NCI-H748 (cell line): ENCODE results near the gene CDC14B.
"Not testable (repeated sequence)": the region's sequence is repeated elsewhere in the genome, so short reads cannot be mapped to it uniquely, and the experiment has no call there.

ENCODE experiments used
- DNase-seq: peaks from one replicate; lab custom pipeline; 2025; ENCODE audit not compliant: unreplicated experiment; lab: John Stamatoyannopoulos, UW

CDC14B gene

DNA sequence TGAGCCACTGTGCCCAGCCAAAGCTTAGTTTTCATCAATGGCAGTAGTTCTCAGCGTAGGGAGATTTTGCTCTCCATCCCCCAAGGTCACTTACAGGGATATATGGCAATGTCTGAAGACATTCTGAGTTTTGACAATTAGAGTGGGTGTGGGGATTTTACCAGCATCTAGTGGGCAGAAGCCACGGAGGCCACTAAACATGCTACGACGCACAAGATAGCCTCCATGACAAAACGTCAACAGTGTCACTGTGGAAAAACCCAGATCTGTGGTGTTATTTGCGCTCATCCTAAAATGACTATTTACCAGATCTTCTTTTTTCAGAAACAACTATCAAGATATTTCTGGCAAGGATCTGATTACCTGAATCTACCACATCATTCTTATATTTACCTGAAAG lies 68.2 kb downstream of the CDC14B start:
- DNase-seq, result no peak

GRCh38 chr9:96550659-96551058 lies 69.0 kb downstream of the CDC14B start:
- DNase-seq, result no peak

DNA sequence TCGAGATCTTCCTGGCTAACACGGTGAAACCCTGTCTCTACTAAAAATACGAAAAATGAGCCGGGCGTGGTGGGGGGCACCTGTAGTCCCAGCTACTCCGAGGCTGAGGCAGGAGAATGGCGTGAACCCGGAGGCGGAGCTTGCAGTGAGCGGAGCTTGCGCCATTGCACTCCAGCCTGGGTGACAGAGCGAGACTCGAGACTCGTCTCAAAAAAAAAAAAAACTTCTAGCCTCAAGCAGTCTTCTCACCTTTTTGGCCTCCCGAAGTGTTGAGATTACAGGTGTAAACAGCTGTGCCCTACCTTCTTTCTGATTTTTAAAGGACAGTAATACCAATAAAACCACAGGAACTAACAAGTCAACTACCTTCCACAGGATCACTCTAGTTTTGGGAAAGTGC lies 76.5 kb downstream of the CDC14B start:
- not testable (repeated sequence) for DNase-seq

DNA sequence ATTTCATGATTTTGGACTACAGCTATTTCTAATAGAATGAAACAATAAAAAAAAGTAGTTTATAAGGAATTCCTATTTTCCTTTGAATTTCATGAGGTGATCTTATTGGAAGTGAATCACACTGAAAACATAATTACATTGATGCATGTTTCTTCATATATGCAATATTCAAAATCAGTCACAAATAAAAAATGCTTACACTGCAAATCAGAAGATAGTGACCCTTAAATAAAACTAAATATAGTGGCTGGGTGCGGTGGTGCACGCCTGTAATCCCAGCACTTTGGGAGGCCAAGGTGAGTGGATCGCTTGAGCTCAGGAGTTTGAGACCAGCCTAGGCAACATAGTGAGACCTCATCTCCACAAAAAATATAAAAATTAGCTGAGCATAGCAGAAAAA lies 79.5 kb downstream of the CDC14B start:
- no peak for DNase-seq

DNA sequence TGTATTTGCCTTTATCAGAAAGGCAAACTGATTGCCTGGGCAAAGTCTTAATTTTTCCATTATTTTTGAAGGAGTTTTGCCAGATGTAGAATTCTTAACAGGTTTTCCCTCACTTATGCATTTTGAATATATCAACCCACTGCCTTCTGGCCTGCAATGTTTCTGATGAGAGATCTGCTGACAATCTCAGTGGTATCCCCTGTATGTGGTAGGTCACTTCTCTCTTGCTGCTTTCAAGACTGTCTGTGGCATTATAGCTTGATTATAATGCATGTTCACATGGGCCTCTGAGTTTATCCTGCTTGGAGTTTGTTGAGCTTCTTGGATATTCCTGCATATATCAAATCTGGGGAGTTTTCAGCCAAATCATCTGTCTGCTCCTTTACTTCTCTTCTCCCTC lies 87.5 kb downstream of the CDC14B start:
- DNase-seq, result no peak

- DNase-seq, result no peak
Measured at GRCh38 chr9:96524764-96525163, 94.9 kb downstream of the CDC14B start.

DNA sequence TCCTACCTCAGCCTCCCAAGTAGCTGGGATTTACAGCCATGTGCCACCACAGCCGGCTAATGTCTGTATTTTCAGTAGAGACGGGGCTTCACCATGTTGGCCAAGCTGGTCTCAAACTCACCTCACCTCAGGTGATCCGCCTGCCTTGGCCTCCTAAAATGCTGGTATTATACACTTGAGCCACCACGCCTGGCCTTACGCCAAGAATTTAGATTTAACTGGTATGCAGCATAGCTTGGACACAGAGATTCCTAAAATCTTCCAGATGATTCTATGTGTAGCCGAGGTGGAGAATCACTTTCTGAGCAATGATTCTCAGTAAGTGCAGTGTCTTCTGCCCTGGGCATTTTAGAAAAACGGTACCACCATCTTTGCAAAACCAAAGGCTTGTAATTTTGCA lies 95.6 kb downstream of the CDC14B start:
- no peak for DNase-seq

DNA sequence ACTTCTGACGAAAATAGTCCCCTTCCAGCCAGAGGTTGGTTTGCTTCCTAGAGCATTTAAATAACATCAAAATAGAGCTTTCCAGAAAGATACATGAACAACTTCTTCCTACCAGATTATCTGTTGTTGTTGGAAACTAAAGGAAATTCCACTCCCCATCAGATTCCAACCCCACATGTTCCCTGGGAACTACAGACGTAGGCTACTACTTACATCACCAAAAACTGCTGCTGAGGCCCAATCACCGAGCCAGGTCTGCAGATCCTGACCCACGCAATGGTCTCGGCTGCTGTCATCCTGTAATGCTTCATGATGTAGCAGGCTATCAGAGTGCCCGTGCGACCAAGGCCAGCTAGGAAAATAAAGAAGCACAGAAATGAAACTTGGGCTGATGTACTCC lies 96.3 kb downstream of the CDC14B start:
- no peak for DNase-seq

- DNase-seq, result no peak
Measured at GRCh38 chr9:96522366-96522765, 97.3 kb downstream of the CDC14B start.

DNA sequence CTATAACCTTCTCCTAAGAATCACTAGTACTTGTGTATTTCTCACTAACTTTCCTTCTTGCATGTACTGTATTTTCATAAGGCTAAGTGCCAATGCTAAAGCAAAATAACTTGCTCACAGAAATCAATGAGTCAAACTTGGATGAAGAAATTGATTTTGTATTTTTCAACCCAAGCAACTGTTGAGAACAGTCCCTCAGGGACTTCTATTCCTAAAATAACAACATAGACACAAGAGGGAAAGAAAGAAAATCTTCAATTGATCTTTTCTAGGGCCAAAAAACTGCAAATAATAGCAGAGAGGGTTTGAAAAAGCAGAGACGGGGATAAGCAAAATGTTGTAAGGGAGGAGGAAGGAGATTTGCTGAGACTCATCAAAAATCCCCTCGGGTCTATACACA lies 99.9 kb downstream of the CDC14B start:
- DNase-seq, result no peak

DNA sequence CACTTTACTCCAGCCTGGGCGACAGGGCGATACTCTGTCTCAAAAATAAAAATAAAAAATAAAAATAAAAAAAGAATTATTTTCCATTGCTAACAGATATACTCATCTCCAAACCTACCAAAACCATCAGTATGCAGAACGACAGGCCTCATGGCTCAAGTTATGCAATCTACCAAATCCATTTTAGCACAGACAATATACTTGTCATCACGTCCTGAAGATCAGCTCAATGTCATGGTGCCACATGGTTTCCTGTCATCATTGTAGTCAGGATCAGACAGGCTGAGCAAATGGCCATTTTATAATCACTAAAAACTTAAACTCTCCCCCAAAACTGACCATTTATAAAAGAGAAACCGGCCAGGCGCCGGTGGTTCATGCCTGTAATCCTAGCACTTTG lies 100.5 kb downstream of the CDC14B start:
- DNase-seq, result no peak

GRCh38 chr9:96515621-96516470 lies 103.8 kb downstream of the CDC14B start:
- DNase-seq, result no peak

GRCh38 chr9:96514800-96515158 lies 104.9 kb downstream of the CDC14B start:
- no peak for DNase-seq

GRCh38 chr9:96514108-96514799 lies 105.4 kb downstream of the CDC14B start:
- DNase-seq, result no peak

- DNase-seq, result no peak
Measured at GRCh38 chr9:96513622-96514021, 106.0 kb downstream of the CDC14B start.

GRCh38 chr9:96512240-96512639 lies 107.4 kb downstream of the CDC14B start:
- DNase-seq, result no peak

DNA sequence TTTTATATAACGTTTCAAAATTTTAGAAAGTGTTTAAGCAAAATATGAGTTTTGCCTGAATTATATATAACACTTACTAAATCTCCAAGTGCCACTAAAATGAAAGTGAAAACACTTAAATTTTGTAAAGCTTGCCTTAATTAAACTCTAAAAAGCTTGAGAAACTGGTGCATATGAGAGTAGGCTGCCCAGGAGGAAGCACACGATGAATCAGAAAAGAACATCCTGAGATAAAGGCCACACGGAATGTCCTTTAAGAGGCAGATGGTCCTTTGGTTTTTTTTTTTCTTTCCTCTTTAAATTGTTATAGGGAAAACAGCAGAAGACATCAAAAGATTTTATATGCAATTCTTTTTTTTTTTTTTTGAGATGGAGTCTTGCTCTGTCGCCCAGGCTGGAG lies 109.4 kb downstream of the CDC14B start:
- DNase-seq, result no peak

GRCh38 chr9:96509848-96510247 lies 109.8 kb downstream of the CDC14B start:
- DNase-seq, result no peak

DNA sequence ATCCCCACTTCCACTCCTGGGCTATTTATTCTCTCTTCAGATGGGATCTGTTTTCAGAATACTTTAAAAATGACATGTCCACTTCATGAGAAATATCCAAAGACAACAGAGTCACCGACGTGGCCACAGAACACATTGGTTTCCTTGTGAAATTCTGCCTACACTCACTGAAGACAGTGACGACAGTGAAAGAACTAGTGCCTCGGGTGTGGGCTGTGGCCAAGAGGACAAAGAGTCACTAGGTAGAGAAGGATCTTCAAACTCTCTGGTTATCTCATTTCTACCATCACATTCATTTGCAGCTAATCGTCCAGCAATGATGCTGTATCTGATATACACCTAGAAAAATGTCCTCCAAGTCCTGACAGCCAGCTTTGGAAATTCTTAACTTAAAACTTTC lies 110.6 kb downstream of the CDC14B start:
- DNase-seq, result no peak

DNA sequence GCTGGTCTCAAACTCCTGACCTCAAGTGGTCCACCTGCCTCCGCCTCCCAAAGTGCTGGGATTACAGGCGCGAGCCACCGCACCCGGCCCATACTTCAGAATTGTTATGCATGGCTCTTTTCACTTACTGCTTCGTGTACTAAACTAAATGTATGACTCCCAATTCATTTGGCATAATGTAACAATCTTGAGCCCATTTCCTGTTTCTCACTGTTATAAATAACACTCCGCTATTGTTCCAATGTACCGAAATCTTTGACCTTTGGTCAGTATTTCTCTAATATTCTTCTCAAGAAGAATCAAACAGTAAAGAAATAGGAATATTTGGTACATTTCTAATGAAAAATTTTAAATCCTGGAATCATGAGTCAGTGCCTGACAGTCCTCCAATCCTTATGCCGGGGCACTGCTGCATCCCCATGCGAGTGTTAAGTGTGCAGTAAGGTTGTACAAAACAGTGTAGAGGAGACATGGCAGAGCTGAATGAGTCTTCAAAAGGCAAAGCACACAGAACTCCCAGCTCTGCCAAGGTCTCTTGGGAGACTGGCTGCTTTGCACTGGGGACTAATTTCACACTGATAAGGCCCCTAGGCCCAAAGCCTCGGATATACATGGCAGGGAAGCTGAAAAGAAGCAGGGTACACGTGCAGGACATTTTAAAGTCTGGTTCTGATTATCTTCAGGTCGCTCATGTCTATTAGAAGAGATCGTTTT lies 111.3 kb downstream of the CDC14B start:
- no peak for DNase-seq

DNA sequence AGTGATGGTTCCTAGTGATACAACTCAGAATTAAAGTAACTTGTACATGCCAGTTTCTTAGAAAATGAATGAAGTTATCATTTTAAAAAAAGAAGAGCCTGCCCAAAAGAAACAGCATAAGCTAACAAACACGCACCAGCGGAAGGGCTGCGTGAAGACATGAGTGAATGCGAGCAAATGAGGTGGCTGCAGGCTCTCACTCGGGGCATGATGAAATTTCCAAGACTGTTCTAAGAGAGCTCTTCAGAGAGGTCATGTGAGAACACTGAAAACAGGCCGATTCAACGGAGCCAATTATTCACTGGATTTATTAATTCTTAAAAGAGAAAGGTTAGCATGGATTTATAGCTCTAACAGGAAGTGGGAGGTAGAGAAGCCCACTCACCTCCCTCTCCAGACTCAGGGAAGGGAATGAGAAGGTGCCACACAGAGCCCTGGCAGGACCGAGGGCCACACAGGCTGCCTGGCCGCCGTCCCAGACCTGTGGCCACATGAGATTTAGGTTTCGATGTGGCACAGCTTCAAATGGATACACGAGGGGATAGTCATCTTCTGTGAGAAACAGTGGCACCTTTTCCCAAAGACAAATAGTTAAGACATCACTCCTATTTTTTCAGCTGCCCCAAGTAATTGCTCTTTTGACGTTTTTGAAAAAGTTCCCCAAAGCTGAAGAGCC lies 114.2 kb downstream of the CDC14B start:
- DNase-seq, result no peak
